ENCODE data around the gene SEMA5B. TPM values are rescaled to one million over a fixed set of nuclear protein-coding genes. Genes with fewer than 3 reads are reported as not detected.

Gene SEMA5B
- polyA plus RNA-seq, 1 experiment = not detected

GRCh38 chr3:123050666-123051065, 23.1 kb upstream of the SEMA5B start:
- TF ChIP-seq CTCF (IDR thresholded peaks at IDR 0.05; ENCODE audit: insufficient read depth, low read depth, low read length) = no peak
- no peaks in the 10 kb centered on the region for H3K36me3 ChIP-seq (ENCODE audit: control insufficient read depth, insufficient read depth, low read length)

GRCh38 chr3:123048480-123049237, 21.1 kb upstream of the SEMA5B start:
- Histone ChIP-seq H3K4me3 (ENCODE audit: low read depth, low read length) (no peak overlapping the region), H3K27me3 (ENCODE audit: control insufficient read depth, insufficient read depth, low read length) (peaks cover 4% of the 10 kb centered on the region), H3K36me3 (ENCODE audit: control insufficient read depth, insufficient read depth, low read length) (no peaks in the 10 kb centered on the region)
- TF ChIP-seq CTCF (IDR thresholded peaks at IDR 0.05; ENCODE audit: insufficient read depth, low read depth, low read length) = no peak
- CTCF ChIA-PET = interaction anchor here (1.1 kb wide), 1 partner anchor 19 kb away, joined by 3 read pairs; no protein-coding TSS in a partner anchor
- POLR2A ChIA-PET = no interaction called here
- no peak for DNase-seq (ENCODE audit: low read depth)

More at GRCh38 chr3:123050666-123051065, 23.1 kb upstream of the SEMA5B start:
- Histone ChIP-seq H3K27me3 (ENCODE audit: control insufficient read depth, insufficient read depth, low read length) (peaks cover 5% of the 10 kb centered on the region), H3K4me3 (ENCODE audit: low read depth, low read length) (no peak overlapping the region)
- no peak for DNase-seq (ENCODE audit: low read depth)
- POLR2A ChIA-PET = no interaction called here
- CTCF ChIA-PET = interaction anchor here (1.1 kb wide), 1 partner anchor 22 kb away, joined by 4 read pairs; no protein-coding TSS in a partner anchor

DNA sequence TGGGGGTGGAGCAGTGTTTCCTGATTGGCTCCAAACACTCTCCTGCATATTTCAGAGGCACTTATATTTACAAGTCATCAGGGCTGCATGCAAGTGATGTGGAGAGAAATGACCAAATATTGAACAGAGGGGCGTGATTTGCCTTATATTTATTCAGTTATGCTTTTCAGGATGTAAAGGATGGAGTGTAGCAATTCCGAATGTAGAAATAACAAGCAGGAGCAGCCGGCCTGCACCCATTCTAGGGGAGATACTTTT, 19.4 kb upstream of the SEMA5B start:
- no peak for TF ChIP-seq CTCF (IDR thresholded peaks at IDR 0.05; ENCODE audit: insufficient read depth, low read depth, low read length)
- H3K36me3 ChIP-seq (ENCODE audit: control insufficient read depth, insufficient read depth, low read length) = no peaks in the 10 kb centered on the region
- DNase-seq (ENCODE audit: low read depth) = no peak
- no peak overlapping the region for H3K4me3 ChIP-seq (ENCODE audit: low read depth, low read length)
- ChIA-PET CTCF (no interaction called here), POLR2A (no interaction called here)
- H3K27me3 ChIP-seq (ENCODE audit: control insufficient read depth, insufficient read depth, low read length) = peaks cover 5% of the 10 kb centered on the region

GRCh38 chr3:123046262-123047061, 18.9 kb upstream of the SEMA5B start:
- DNase-seq (ENCODE audit: low read depth) = no peak
- ChIA-PET CTCF (no interaction called here), POLR2A (no interaction called here)
- H3K27me3 ChIP-seq (ENCODE audit: control insufficient read depth, insufficient read depth, low read length) = peaks cover 9% of the 10 kb centered on the region
- no peak overlapping the region for H3K4me3 ChIP-seq (ENCODE audit: low read depth, low read length)
- no peaks in the 10 kb centered on the region for H3K36me3 ChIP-seq (ENCODE audit: control insufficient read depth, insufficient read depth, low read length)
- TF ChIP-seq CTCF (IDR thresholded peaks at IDR 0.05; ENCODE audit: insufficient read depth, low read depth, low read length) = no peak

DNA sequence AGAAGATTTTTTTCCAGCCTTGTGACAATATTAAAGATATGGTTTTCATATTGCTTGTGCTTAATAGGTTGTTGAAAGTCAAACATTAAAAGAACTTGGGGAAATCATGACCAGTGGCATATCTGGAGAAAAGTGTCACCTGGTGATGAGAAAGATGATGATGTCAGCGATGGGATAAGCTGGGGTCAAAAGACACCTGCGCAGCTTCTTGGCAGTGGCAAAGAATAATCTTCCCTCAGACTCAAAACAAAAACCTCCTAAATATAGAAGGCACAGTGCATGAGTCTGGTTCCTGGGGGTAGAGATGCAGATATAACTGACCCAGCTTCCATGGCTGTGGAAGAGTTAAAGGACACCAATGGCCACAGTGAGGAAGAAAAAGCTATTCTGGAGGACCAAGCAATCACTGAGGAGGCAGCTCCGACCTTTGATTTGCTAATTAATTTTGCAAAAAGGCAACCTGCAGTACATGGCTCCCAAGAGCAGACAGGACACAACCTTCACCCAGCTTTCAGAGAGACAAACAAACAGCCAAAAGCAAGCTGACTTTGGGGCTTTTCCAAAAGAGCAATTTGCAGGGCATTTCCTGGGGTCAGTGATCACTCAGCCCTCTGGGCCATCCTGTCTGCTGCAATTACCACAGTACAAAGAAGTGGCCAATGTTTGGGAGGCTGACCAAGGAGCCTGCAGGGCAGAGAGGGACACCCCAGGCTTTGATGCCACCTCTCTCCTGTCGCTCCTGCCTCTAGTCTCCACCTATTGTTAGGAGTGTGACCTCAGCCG, 17.6 kb upstream of the SEMA5B start:
- POLR2A ChIA-PET = no interaction called here
- DNase-seq (ENCODE audit: low read depth) = no peak
- TF ChIP-seq CTCF (IDR thresholded peaks at IDR 0.05; ENCODE audit: insufficient read depth, low read depth, low read length) = no peak
- H3K36me3 ChIP-seq (ENCODE audit: control insufficient read depth, insufficient read depth, low read length) = no peaks in the 10 kb centered on the region
- no peak overlapping the region for H3K4me3 ChIP-seq (ENCODE audit: low read depth, low read length)
- CTCF ChIA-PET = interaction anchor here (0.6 to 1.3 kb wide), 3 partner anchors 13 to 91 kb away, joined by 3 to 4 read pairs (median 3); partner anchors contain the start of gene SEMA5B
- peaks cover 11% of the 10 kb centered on the region for H3K27me3 ChIP-seq (ENCODE audit: control insufficient read depth, insufficient read depth, low read length)

All from BJ (cell line).